WTC11 (cell line): Measurements from ENCODE around the gene EPYC. TPM values are rescaled to one million over a fixed set of nuclear protein-coding genes. Genes with fewer than 3 reads are reported as not detected.

Experiments used
- ATAC-seq: fragments of 200-7000 bp; cut with Tn5 transposase; 2 replicates; pipeline ENCODE4 v1.10.0; 2021; ENCODE audit warnings: mild to moderate bottlenecking, moderate library complexity
- CTCF ChIA-PET: fragments of 300-600 bp; sonication (Branson Sonifier 250); formaldehyde crosslinking; loops from one replicate; lab custom pipeline; 2021; ENCODE audit warnings: antibody characterized with exemption; lab: Charles Lee
- POLR2A ChIA-PET: fragments of 350-600 bp; sonication (Branson Sonifier 250); formaldehyde crosslinking; loops from one replicate; lab custom pipeline; 2021; ENCODE audit warnings: antibody characterized with exemption; lab: Charles Lee
- DNase-seq: peaks from one replicate; pipeline ENCODE4 v3.0.0; 2021; ENCODE audit warnings: low spot score
- H3K27ac Mint-ChIP-seq: 2 replicates; pipeline ENCODE4 v1.8.0; 2021; ENCODE audit warnings: mixed read lengths
- H3K27me3 Mint-ChIP-seq: 2 replicates; pipeline ENCODE4 v1.8.0; 2021; ENCODE audit warnings: low read depth, mild to moderate bottlenecking, moderate library complexity, mixed read lengths
- H3K36me3 Mint-ChIP-seq: 2 replicates; pipeline ENCODE4 v1.8.0; 2021; ENCODE audit warnings: mixed read lengths
- H3K4me1 Mint-ChIP-seq: 2 replicates; pipeline ENCODE4 v1.8.0; 2022; ENCODE audit warnings: mixed read lengths
- H3K4me3 Mint-ChIP-seq: 2 replicates; pipeline ENCODE4 v1.8.0; 2021; ENCODE audit warnings: mild to moderate bottlenecking, moderate library complexity, mixed read lengths
- H3K9me3 Mint-ChIP-seq: 2 replicates; pipeline ENCODE4 v1.8.0; 2021; ENCODE audit warnings: mixed read lengths
- CBFB ChIP-seq: sonication (generic); formaldehyde crosslinking; IDR thresholded peaks from 2 replicates; pipeline ENCODE4 v1.8.1; 2022; ENCODE audit warnings: mild to moderate bottlenecking, low read depth, missing genetic modification reagents
- CREB1 ChIP-seq: sonication (generic); formaldehyde crosslinking; IDR thresholded peaks from 2 replicates; pipeline ENCODE4 v1.8.0; 2023; ENCODE audit warnings: mild to moderate bottlenecking, missing genetic modification reagents
- EMX1 ChIP-seq: fragments of 250-450 bp; sonication (Bioruptor Pico); IDR thresholded peaks from 2 replicates; pipeline ENCODE4 v1.8.0; 2021; ENCODE audit warnings: mild to moderate bottlenecking
- FOXK1 ChIP-seq: sonication (generic); formaldehyde crosslinking; IDR thresholded peaks from 2 replicates; pipeline ENCODE4 v1.8.0; 2022; ENCODE audit warnings: mild to moderate bottlenecking, moderate library complexity, missing genetic modification reagents
- FOXP1 ChIP-seq: sonication (generic); formaldehyde crosslinking; IDR thresholded peaks from 2 replicates; pipeline ENCODE4 v1.8.0; 2022; ENCODE audit warnings: missing genetic modification reagents, mild to moderate bottlenecking, moderate library complexity, borderline replicate concordance
- GABPB1 ChIP-seq: sonication (generic); formaldehyde crosslinking; IDR thresholded peaks from 2 replicates; pipeline ENCODE4 v1.8.1; 2023; ENCODE audit warnings: mild to moderate bottlenecking, missing genetic modification reagents
- GRHL2 ChIP-seq: fragments of 250-450 bp; sonication (Bioruptor Pico); IDR thresholded peaks from 2 replicates; pipeline ENCODE4 v1.8.0; 2022; ENCODE audit warnings: mild to moderate bottlenecking, moderate library complexity; ENCODE audit not compliant: insufficient replicate concordance, severe bottlenecking
- GTF2I ChIP-seq: fragments of 250-450 bp; sonication (Bioruptor Pico); conservative IDR thresholded peaks from 2 replicates; pipeline ENCODE4 v1.4.0; 2021; ENCODE audit warnings: mild to moderate bottlenecking
- KAT7 ChIP-seq: sonication (generic); formaldehyde crosslinking; IDR thresholded peaks from 2 replicates; pipeline ENCODE4 v1.8.1; 2023; ENCODE audit warnings: missing genetic modification reagents, mild to moderate bottlenecking, borderline replicate concordance
- MXD4 ChIP-seq: fragments of 250-450 bp; sonication (Bioruptor Pico); IDR thresholded peaks from 2 replicates; pipeline ENCODE4 v1.8.0; 2021; ENCODE audit warnings: mild to moderate bottlenecking, moderate library complexity, borderline replicate concordance
- TCF7 ChIP-seq: sonication (generic); formaldehyde crosslinking; IDR thresholded peaks from 2 replicates; pipeline ENCODE4 v1.8.0; 2022; ENCODE audit warnings: mild to moderate bottlenecking, low read depth, missing genetic modification reagents, moderate library complexity
- ZNF219 ChIP-seq: sonication (generic); formaldehyde crosslinking; IDR thresholded peaks from 2 replicates; pipeline ENCODE4 v1.8.0; 2023; ENCODE audit warnings: missing genetic modification reagents, mild to moderate bottlenecking, borderline replicate concordance
- total RNA-seq: library from RNA; stranded (reverse); gene quantifications from 3 replicates; pipeline ENCODE4 v1.2.3, GENCODE V29; 2021
- TF ChIP-seq, protein P1 (sequence below): fragments of 250-450 bp; sonication (Bioruptor Pico); conservative IDR thresholded peaks from 2 replicates; pipeline ENCODE4 v1.9.0; 2021; ENCODE audit warnings: mild to moderate bottlenecking
- TF ChIP-seq, protein P2 (sequence below): sonication (generic); formaldehyde crosslinking; conservative IDR thresholded peaks from 2 replicates; pipeline ENCODE4 v1.8.1; 2023; ENCODE audit warnings: mild to moderate bottlenecking, low read depth, missing genetic modification reagents, moderate library complexity
- TF ChIP-seq, protein P3 (sequence below): sonication (generic); formaldehyde crosslinking; IDR thresholded peaks from 2 replicates; pipeline ENCODE4 v1.8.0; 2022; ENCODE audit warnings: mild to moderate bottlenecking, missing genetic modification reagents
- TF ChIP-seq, protein P4 (sequence below): sonication (generic); formaldehyde crosslinking; IDR thresholded peaks from 2 replicates; pipeline ENCODE4 v1.8.1; 2022; ENCODE audit warnings: missing genetic modification reagents, borderline replicate concordance
- TF ChIP-seq, protein P5 (sequence below): sonication (generic); formaldehyde crosslinking; IDR thresholded peaks from 2 replicates; pipeline ENCODE4 v1.8.1; 2022; ENCODE audit warnings: low read depth, mild to moderate bottlenecking, moderate library complexity, missing genetic modification reagents, borderline replicate concordance
- TF ChIP-seq, protein P6 (sequence below): fragments of 250-450 bp; sonication (Bioruptor Pico); IDR thresholded peaks from 2 replicates; pipeline ENCODE4 v1.8.0; 2021; ENCODE audit warnings: mild to moderate bottlenecking

EPYC gene
- total RNA-seq, 1 experiment from 2014 or later: not detected

DNA sequence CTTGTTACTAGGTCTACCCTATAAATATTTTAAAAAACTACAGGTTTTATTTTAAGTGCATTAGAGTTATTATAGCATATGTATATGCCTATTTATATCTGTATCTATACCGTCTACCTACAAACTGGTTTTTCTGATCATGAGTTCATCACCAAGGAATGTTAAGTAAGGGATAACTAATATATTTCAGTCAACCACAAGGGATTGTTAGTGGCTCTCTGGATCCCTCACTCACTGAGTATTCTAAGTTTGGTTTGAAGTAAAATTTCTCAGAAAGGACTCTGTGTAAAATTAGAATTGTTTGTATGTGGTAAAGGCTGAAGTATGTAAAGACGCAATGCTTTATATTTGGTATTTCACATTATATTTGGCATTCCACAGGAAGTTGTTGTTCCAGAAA lies 4.8 kb downstream of the EPYC start:
- Mint-ChIP-seq H3K4me1 (peaks cover 2% of the 10 kb centered on the region), H3K27ac (no peak overlapping the region), H3K9me3 (no peaks in the 10 kb centered on the region), H3K27me3 (no peaks in the 10 kb centered on the region; the same call in 1 of the 2 replicates)
- DNase-seq (no peak), ATAC-seq (no peak)
- POLR2A ChIA-PET: no interaction called here
- TF ChIP-seq, protein P1, sequence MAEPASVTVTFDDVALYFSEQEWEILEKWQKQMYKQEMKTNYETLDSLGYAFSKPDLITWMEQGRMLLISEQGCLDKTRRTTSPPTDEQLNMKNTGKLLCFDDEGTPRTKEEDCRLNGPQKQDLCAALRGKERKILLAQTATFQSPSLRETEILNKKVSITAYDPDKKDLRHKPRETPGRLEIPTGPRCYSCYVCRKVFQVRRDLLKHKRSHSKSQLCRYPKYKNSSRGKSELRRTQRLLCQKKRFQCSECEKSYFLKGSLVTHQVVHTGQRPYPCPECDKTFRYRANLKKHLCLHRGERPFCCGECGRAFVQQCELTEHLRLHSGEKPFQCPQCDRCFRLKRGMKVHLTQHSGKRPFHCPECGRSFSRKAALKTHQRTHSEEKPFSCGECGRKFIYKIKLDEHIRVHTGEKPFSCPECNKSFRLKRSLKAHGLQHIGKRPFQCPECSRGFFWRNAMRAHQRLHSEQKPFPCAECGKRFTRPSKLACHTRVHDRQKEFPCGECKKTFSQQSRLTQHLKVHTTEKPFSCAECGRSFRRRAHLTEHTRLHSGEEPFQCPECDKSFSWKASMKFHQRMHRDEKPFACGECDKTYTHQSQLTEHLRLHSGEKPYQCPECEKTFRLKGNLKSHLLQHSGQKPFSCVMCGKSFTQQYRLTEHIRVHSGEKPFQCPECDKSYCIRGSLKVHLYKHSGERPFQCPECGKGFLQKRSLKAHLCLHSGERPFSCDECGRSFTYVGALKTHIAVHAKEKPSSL (CRISPR knock-in tag): no peak
- TF ChIP-seq CREB1 (CRISPR knock-in tag) (no peak), GTF2I (CRISPR knock-in tag) (no peak)
- TF ChIP-seq, protein P2, sequence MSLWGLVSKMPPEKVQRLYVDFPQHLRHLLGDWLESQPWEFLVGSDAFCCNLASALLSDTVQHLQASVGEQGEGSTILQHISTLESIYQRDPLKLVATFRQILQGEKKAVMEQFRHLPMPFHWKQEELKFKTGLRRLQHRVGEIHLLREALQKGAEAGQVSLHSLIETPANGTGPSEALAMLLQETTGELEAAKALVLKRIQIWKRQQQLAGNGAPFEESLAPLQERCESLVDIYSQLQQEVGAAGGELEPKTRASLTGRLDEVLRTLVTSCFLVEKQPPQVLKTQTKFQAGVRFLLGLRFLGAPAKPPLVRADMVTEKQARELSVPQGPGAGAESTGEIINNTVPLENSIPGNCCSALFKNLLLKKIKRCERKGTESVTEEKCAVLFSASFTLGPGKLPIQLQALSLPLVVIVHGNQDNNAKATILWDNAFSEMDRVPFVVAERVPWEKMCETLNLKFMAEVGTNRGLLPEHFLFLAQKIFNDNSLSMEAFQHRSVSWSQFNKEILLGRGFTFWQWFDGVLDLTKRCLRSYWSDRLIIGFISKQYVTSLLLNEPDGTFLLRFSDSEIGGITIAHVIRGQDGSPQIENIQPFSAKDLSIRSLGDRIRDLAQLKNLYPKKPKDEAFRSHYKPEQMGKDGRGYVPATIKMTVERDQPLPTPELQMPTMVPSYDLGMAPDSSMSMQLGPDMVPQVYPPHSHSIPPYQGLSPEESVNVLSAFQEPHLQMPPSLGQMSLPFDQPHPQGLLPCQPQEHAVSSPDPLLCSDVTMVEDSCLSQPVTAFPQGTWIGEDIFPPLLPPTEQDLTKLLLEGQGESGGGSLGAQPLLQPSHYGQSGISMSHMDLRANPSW (CRISPR knock-in tag): no peak
- TF ChIP-seq, all 79 proteins: peak for 0
- Mint-ChIP-seq H3K36me3 (no peaks in the 10 kb centered on the region), H3K4me3 (no peak overlapping the region)
- CTCF ChIA-PET: no interaction called here

DNA sequence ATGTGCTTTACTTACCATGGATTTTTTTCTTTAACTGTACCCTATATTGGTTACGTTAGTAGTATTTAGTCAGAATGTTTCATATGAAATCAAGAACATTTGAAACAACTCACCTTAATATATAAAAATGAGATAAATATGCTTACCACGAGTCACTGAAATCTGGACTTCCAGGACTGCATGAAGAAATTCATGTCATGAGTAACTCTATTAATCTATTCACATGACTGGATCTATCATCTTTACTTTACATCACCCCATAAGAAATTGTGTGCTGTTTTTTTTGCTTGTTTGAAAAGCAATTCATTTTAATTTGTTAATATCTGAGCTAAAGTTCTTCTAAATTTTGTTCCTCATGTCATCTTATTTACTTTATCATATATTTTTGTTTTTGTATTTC lies 5.2 kb downstream of the EPYC start:
- Mint-ChIP-seq H3K27ac (no peak overlapping the region), H3K9me3 (no peaks in the 10 kb centered on the region)
- ATAC-seq: no peak

DNA sequence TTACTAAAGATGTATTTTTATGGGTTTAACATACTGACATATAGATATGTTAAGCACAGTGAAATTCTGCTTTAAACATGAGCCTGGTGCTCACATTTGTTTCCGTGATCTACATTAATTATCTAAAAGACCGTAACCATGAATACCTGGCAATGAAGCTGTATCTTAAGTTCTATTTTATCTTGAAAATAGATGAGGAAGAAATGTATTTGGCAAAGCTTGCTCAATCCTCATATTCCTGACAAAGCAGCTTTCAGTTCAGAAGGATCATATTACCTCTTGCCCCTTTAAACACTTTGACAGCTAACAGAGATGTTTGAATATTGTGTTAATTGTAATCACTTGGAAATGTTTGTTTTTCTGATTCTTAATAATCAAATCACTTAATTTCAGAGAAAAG lies 9.8 kb downstream of the EPYC start:
- Mint-ChIP-seq H3K36me3 (peaks cover 10% of the 10 kb centered on the region), H3K27me3 (peaks cover 32% of the 10 kb centered on the region), H3K27ac (no peak overlapping the region), H3K4me1 (peaks cover 5% of the 10 kb centered on the region), H3K9me3 (peaks cover 15% of the 10 kb centered on the region), H3K4me3 (no peak overlapping the region)
- no peak for DNase-seq
- ATAC-seq: no peak
- no peak for TF ChIP-seq CBFB (CRISPR knock-in tag)
- TF ChIP-seq, protein P3, sequence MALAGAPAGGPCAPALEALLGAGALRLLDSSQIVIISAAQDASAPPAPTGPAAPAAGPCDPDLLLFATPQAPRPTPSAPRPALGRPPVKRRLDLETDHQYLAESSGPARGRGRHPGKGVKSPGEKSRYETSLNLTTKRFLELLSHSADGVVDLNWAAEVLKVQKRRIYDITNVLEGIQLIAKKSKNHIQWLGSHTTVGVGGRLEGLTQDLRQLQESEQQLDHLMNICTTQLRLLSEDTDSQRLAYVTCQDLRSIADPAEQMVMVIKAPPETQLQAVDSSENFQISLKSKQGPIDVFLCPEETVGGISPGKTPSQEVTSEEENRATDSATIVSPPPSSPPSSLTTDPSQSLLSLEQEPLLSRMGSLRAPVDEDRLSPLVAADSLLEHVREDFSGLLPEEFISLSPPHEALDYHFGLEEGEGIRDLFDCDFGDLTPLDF (CRISPR knock-in tag): no peak
- TF ChIP-seq FOXK1: no peak
- TF ChIP-seq TCF7 (CRISPR knock-in tag): no peak
- ChIA-PET CTCF (interaction anchor here (0.6 kb wide), 1 partner anchor 17 kb away, joined by 3 read pairs; no protein-coding TSS in a partner anchor), POLR2A (no interaction called here)

More for the DNA sequence above, 5.2 kb downstream of the EPYC start:
- no peak overlapping the region for H3K4me3 Mint-ChIP-seq
- no peaks in the 10 kb centered on the region; the same call in 1 of the 2 replicates for H3K27me3 Mint-ChIP-seq
- POLR2A ChIA-PET: no interaction called here
- H3K36me3 Mint-ChIP-seq: no peaks in the 10 kb centered on the region
- CTCF ChIA-PET: no interaction called here
- no peak for DNase-seq
- TF ChIP-seq GTF2I (CRISPR knock-in tag) (no peak), GRHL2 (CRISPR knock-in tag) (no peak), MXD4 (CRISPR knock-in tag) (no peak), KAT7 (CRISPR knock-in tag) (no peak), GABPB1 (CRISPR knock-in tag) (no peak), FOXP1 (CRISPR knock-in tag) (no peak), EMX1 (no peak), ZNF219 (CRISPR knock-in tag) (no peak)
- TF ChIP-seq, protein P4, sequence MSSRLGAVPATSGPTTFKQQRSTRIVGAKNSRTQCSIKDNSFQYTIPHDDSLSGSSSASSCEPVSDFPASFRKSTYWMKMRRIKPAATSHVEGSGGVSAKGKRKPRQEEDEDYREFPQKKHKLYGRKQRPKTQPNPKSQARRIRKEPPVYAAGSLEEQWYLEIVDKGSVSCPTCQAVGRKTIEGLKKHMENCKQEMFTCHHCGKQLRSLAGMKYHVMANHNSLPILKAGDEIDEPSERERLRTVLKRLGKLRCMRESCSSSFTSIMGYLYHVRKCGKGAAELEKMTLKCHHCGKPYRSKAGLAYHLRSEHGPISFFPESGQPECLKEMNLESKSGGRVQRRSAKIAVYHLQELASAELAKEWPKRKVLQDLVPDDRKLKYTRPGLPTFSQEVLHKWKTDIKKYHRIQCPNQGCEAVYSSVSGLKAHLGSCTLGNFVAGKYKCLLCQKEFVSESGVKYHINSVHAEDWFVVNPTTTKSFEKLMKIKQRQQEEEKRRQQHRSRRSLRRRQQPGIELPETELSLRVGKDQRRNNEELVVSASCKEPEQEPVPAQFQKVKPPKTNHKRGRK: no peak
- TF ChIP-seq, protein P5, sequence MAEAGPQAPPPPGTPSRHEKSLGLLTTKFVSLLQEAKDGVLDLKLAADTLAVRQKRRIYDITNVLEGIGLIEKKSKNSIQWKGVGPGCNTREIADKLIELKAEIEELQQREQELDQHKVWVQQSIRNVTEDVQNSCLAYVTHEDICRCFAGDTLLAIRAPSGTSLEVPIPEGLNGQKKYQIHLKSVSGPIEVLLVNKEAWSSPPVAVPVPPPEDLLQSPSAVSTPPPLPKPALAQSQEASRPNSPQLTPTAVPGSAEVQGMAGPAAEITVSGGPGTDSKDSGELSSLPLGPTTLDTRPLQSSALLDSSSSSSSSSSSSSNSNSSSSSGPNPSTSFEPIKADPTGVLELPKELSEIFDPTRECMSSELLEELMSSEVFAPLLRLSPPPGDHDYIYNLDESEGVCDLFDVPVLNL (CRISPR knock-in tag): no peak
- TF ChIP-seq, protein P6, sequence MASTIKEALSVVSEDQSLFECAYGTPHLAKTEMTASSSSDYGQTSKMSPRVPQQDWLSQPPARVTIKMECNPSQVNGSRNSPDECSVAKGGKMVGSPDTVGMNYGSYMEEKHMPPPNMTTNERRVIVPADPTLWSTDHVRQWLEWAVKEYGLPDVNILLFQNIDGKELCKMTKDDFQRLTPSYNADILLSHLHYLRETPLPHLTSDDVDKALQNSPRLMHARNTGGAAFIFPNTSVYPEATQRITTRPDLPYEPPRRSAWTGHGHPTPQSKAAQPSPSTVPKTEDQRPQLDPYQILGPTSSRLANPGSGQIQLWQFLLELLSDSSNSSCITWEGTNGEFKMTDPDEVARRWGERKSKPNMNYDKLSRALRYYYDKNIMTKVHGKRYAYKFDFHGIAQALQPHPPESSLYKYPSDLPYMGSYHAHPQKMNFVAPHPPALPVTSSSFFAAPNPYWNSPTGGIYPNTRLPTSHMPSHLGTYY (CRISPR knock-in tag): no peak
- TF ChIP-seq, all 79 proteins: peak for 0
- H3K4me1 Mint-ChIP-seq: peaks cover 5% of the 10 kb centered on the region
